Heart left ventricle (tissue), 13 donors: ENCODE results near the gene UBQLN3.

ENCODE experiments used
- POLR2A ChIP-seq, 2 donors: fragments of 450-650 bp; IDR thresholded peaks; one replicate each; pipeline ENCODE4 v1.6.1; 2017; ENCODE audit warnings: antibody characterized with exemption in 2 of 2, mild to moderate bottlenecking in 2 of 2, moderate library complexity in 2 of 2
- TF ChIP-seq, protein P1 (sequence below), 12 donors: fragments of 200-600 bp; sonication (generic) in 4 of 12; IDR thresholded peaks; one replicate each; pipeline versions ENCODE4 v1.5.0 to v1.8.0; 2018 to 2022; ENCODE audit warnings: antibody characterized with exemption in 12 of 12, mild to moderate bottlenecking in 5 of 12
- donor health status: ischemic (EF 13 %, LVEDD 7.1; RV severe dilation, severe dysfunction).
- donor health status: DM: no; HTN: yes; CAD: no.
- donor health status: DM: no; HTN: no; CAD: no.
- donor health status: ischemic (EF 25% LVEDD 6.9; RV normal size, moderate dysfunction).
- donor health status: ischemic (EF 25% LVEDD 5.7; RV mildly dilated, moderate dysfunction).
- donor health status: ischemic (EF 35%, LVEDD 5.7; RV mildly dilated, moderate dysfunction).
- donor health status: nonischemic (EF 11% LVEDD 7.7; RV severe dilation, severe dysfunction).
- donor health status: DM: yes; HTN: yes; CAD: no.
- donor health status: PGD.
- donor health status: ischemic (EF 29% LVEDD 5.4; RV normal size, mild dysfunction).
- donor health status: nonischemic (EF 23%, LVEDD 6.1; RV moderate dilation, normal function).

DNA sequence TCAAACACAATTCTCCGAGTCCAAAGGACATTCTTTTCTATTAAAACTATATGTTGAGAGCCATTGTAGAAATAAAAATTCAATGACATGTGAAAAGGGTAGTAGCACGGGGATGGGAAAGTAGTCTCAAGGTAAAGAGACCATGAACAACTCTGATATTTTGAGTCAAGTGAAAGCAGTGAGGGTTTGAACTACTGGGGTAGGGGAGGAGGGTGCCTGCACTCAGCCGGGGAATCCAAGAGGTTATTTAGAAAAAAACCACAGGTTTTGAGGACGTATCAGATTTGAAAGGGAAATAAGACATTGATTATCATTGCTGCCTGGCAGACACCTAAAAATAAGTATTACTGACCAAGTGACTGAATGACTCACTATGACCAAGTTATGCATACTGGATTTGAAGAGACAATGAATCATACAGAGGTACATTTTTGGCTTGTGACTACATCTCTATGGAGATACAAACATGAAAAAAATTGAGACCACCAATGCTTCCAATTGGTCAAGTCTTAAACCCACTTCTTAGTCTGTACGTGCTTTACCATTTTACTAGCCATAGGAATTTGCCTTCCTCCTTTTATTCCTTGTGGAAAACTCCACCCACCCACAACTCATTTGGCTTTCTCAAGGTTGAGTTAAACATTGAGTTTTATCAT, 40.8 kb upstream of the UBQLN3 start:
- TF ChIP-seq, protein P1, sequence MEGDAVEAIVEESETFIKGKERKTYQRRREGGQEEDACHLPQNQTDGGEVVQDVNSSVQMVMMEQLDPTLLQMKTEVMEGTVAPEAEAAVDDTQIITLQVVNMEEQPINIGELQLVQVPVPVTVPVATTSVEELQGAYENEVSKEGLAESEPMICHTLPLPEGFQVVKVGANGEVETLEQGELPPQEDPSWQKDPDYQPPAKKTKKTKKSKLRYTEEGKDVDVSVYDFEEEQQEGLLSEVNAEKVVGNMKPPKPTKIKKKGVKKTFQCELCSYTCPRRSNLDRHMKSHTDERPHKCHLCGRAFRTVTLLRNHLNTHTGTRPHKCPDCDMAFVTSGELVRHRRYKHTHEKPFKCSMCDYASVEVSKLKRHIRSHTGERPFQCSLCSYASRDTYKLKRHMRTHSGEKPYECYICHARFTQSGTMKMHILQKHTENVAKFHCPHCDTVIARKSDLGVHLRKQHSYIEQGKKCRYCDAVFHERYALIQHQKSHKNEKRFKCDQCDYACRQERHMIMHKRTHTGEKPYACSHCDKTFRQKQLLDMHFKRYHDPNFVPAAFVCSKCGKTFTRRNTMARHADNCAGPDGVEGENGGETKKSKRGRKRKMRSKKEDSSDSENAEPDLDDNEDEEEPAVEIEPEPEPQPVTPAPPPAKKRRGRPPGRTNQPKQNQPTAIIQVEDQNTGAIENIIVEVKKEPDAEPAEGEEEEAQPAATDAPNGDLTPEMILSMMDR (IDR thresholded peaks at IDR 0.05): no peak
- no peak for TF ChIP-seq POLR2A (IDR thresholded peaks at IDR 0.05)
